Transverse colon (tissue), 4 donors: ENCODE data around the gene PID1. TPM values are rescaled to one million over a fixed set of nuclear protein-coding genes. Genes with fewer than 3 reads are reported as not detected.

Experiments
- DNase-seq: peaks from one replicate; pipeline ENCODE4 v3.0.0-alpha.2; 2019
- H3K27ac ChIP-seq, 4 donors: fragments of 200-600 bp; sonication (generic); 2 replicates each; pipeline ENCODE4 v1.5.1; 2016 to 2018; ENCODE audit warnings: inconsistent platforms in 4 of 4
- H3K27me3 ChIP-seq: fragments of 200-600 bp; sonication (generic); 2 replicates; pipeline ENCODE4 v1.5.1; 2017; ENCODE audit warnings: inconsistent platforms
- H3K36me3 ChIP-seq, 4 donors: fragments of 200-600 bp; sonication (generic); 2 replicates each; pipeline ENCODE4 v1.5.1; 2017 to 2019; ENCODE audit warnings: inconsistent platforms in 4 of 4
- H3K4me1 ChIP-seq, 4 donors: fragments of 200-600 bp; sonication (generic); 2 replicates each; pipeline ENCODE4 v1.5.1; 2017 to 2020; ENCODE audit warnings: inconsistent platforms in 4 of 4
- H3K4me3 ChIP-seq, 4 donors: fragments of 200-600 bp; sonication (generic); 1 replicate in 1 of 4; 2 replicates in 3 of 4; pipeline versions ENCODE4 v1.5.1 to v1.6.1; 2017 to 2019; ENCODE audit warnings: inconsistent platforms in 4 of 4
- H3K9me3 ChIP-seq, 2 donors: fragments of 200-600 bp; sonication (generic); 2 replicates each; pipeline ENCODE4 v1.5.1; 2017 to 2019; ENCODE audit warnings: inconsistent platforms in 2 of 2
- EP300 ChIP-seq: sonication (generic); formaldehyde crosslinking; IDR thresholded peaks from one replicate; pipeline ENCODE4 v1.6.1; 2017; ENCODE audit warnings: antibody characterized with exemption, low read depth
- POLR2A ChIP-seq: fragments of 450-650 bp; IDR thresholded peaks from one replicate; pipeline ENCODE4 v1.6.1; 2016; ENCODE audit warnings: antibody characterized with exemption, mild to moderate bottlenecking, moderate library complexity
- POLR2AphosphoS5 ChIP-seq, 3 donors: sonication (generic); formaldehyde crosslinking; IDR thresholded peaks; one replicate each; pipeline ENCODE4 v1.6.1; 2016; ENCODE audit warnings: antibody characterized with exemption in 3 of 3
- WGBS, 2 donors: methylation state at CpG; one replicate each; pipeline ENCODE4 v1.1.5; 2018; ENCODE audit warnings: low coverage in 1 of 2; 5-methylcytosine and 5-hydroxymethylcytosine counted together
- in situ Hi-C, 4 donors: fragments of 200-750 bp; cut with MboI; loops; one replicate each; pipeline versions ENCODE4 v1.15.0 to v1.15.1; 2017; ENCODE audit warnings: low sequenced_read_pairs in 3 of 4, low pct_ligation_motif_present in 1 of 4, low pct_unique_long_range_greater_than_20kb in 1 of 4
- intact Hi-C: fragments of 100-400 bp; cut with DNase I; formaldehyde crosslinking; loops from one replicate; pipeline ENCODE4 v1.15.1; 2023; ENCODE audit warnings: low total_unique reads
- total RNA-seq, 4 donors: library from RNA; depleted of rRNA; stranded (reverse); fragments of >200 nt; gene quantifications; one replicate each; pipeline ENCODE4 v1.1.0, GENCODE V29; 2016
- TF ChIP-seq, protein P1 (sequence below), 5 experiments: fragments of 200-600 bp in 3 of 5; fragments of 450-650 bp in 2 of 5; sonication (generic) in 3 of 5; IDR thresholded peaks; 1 replicate in 2 of 5; 2 replicates in 3 of 5; pipeline ENCODE4 v1.5.1; 2016 to 2017; ENCODE audit warnings: antibody characterized with exemption in 5 of 5, inconsistent platforms in 3 of 5, mild to moderate bottlenecking in 2 of 5, moderate library complexity in 1 of 5

Gene PID1
- total RNA-seq, 4 donors from 2014 or later: 21.6 to 54.6 (median 27.9) TPM

DNA sequence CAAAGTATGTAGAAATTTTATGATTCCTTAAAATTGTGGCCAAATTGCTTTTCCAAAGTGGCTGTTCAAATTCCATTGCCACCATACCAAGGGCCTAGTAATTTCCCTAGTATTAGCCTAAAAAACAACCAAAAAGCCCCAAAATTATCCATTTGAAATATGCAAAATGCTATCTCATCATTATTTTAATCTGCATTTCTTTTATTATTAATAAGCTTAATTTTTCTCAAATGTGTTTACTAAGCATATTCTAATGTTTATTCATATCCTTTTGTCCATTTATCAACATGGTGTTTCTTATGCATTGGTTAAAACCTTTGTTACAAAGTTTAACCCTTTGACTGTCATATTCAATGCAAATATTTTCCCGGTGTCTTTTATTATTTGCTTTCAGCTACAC, 48.0 kb downstream of the PID1 start:
- DNase-seq: no peak
- intact Hi-C loops (no loop called here), in situ Hi-C loops (no loop called here)
- 91 to 100% methylated on average over 1 of the region's 1 CpG for WGBS, 2 donors
- Histone ChIP-seq H3K4me3 (no peak overlapping the region), H3K4me1 (no peaks in the 10 kb centered on the region), H3K27ac (no peak overlapping the region), H3K36me3 (no peaks in the 10 kb centered on the region), H3K9me3 (no peaks in the 10 kb centered on the region), H3K27me3 (no peaks in the 10 kb centered on the region)
- no peak for TF ChIP-seq POLR2A
- no peak for TF ChIP-seq EP300
- TF ChIP-seq, protein P1, sequence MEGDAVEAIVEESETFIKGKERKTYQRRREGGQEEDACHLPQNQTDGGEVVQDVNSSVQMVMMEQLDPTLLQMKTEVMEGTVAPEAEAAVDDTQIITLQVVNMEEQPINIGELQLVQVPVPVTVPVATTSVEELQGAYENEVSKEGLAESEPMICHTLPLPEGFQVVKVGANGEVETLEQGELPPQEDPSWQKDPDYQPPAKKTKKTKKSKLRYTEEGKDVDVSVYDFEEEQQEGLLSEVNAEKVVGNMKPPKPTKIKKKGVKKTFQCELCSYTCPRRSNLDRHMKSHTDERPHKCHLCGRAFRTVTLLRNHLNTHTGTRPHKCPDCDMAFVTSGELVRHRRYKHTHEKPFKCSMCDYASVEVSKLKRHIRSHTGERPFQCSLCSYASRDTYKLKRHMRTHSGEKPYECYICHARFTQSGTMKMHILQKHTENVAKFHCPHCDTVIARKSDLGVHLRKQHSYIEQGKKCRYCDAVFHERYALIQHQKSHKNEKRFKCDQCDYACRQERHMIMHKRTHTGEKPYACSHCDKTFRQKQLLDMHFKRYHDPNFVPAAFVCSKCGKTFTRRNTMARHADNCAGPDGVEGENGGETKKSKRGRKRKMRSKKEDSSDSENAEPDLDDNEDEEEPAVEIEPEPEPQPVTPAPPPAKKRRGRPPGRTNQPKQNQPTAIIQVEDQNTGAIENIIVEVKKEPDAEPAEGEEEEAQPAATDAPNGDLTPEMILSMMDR (IDR thresholded peaks at IDR 0.05): no peak
- no peak for TF ChIP-seq POLR2AphosphoS5 (IDR thresholded peaks at IDR 0.05)

DNA sequence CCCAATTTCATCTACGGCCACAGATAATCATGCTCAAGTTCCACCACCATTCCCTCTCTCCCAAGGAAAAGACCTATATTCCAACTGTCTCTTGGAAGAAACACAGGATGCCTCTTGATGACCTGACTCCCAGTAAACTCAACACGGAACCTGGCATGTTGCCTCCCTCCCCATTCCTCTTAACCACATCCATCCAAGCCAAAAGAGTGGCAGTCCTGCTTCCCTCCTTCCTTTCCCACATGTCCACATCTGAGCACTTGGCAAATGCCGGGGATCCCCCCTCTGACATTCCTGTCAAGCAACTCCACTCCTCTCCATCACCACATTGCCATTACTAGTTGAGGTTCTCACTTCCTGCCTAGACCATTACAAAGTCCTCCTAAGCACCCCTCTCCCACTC, 49.4 kb downstream of the PID1 start:
- no peak overlapping the region for H3K27ac ChIP-seq
- H3K4me3 ChIP-seq: no peak overlapping the region
- no peaks in the 10 kb centered on the region for H3K4me1 ChIP-seq
- TF ChIP-seq EP300: no peak
- TF ChIP-seq POLR2A: no peak
- no peak for TF ChIP-seq POLR2AphosphoS5 (IDR thresholded peaks at IDR 0.05)
- TF ChIP-seq, protein P1 (IDR thresholded peaks at IDR 0.05): no peak
- intact Hi-C loops (no loop called here), in situ Hi-C loops (no loop called here)
- no peaks in the 10 kb centered on the region for H3K9me3 ChIP-seq
- WGBS, 2 donors: 86 to 87% methylated on average over 1 to 3 of the region's 3 CpGs
- DNase-seq: no peak
- no peaks in the 10 kb centered on the region for H3K27me3 ChIP-seq
- H3K36me3 ChIP-seq: no peaks in the 10 kb centered on the region

DNA sequence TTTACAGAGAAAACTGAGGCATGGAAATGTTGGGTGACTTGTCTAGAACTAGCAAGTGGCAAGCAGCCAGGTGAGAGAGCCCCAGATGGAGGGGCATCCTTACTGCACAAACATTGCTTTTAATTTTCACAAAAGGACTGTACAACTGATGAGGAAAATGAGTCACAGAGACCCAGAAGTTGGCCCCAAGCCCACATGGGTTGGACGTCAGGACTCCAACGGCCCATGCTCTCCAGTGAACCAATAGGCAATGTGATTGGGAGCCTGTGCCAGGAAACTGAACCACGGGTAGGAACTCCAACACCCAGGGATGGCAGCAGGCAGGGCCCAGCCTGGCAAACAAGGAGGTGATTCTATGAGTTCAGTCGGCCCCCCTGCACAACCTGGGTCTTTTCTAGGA, 50.8 kb downstream of the PID1 start:
- 73% methylated on average over 4 of the region's 4 CpGs; no CpG with 5 or more reads in 1 of the 2 donors for WGBS, 2 donors
- no peak for DNase-seq
- no peaks in the 10 kb centered on the region for H3K36me3 ChIP-seq
- H3K27ac ChIP-seq: no peak overlapping the region
- no peak for TF ChIP-seq EP300
- no peak for TF ChIP-seq POLR2AphosphoS5 (IDR thresholded peaks at IDR 0.05)
- TF ChIP-seq, protein P1 (IDR thresholded peaks at IDR 0.05): no peak
- TF ChIP-seq POLR2A: no peak
- no peaks in the 10 kb centered on the region for H3K27me3 ChIP-seq
- H3K4me3 ChIP-seq: no peak overlapping the region
- in situ Hi-C loops (no loop called here), intact Hi-C loops (no loop called here)
- no peaks in the 10 kb centered on the region for H3K4me1 ChIP-seq
- no peaks in the 10 kb centered on the region for H3K9me3 ChIP-seq

DNA sequence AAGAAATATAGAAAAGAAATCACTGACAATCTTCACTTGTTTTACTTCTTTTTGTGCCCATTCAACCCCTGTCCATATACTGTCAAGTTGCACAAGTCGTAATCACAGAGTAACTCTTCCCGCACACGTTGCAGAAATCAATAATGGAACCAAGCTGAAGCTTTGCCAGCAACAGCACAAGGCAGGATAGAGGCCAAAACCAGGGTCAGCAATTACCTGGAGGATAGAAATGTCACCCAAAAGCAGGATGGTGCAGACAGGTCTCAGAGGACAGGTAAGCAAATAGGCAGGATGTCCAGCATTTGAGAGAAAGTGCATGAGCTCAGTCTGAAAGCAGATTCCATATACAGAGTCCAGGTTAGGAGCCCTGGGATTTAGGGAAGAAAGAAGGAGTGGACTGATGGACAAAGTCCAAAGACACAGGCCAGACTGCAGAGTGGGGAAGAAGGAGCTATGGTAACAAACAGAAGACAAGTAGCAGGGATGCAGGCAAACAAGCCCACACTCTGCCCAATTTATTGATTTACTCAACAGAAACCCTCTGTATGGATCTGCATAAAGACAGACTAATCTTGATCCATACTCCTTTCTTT, 52.7 kb downstream of the PID1 start:
- no peak for DNase-seq
- intact Hi-C loops: no loop called here

More for the DNA sequence above, 52.7 kb downstream of the PID1 start:
- Histone ChIP-seq H3K4me1 (no peaks in the 10 kb centered on the region), H3K36me3 (no peaks in the 10 kb centered on the region), H3K27ac (no peak overlapping the region), H3K27me3 (no peaks in the 10 kb centered on the region), H3K9me3 (no peaks in the 10 kb centered on the region), H3K4me3 (no peak overlapping the region)
- in situ Hi-C loops: no loop called here
- 66 to 78% methylated on average over 3 of the region's 3 CpGs for WGBS, 2 donors
- no peak for TF ChIP-seq EP300
- no peak for TF ChIP-seq POLR2AphosphoS5 (IDR thresholded peaks at IDR 0.05)
- TF ChIP-seq, protein P1 (IDR thresholded peaks at IDR 0.05): no peak
- no peak for TF ChIP-seq POLR2A
